HepG2 (cell line): ENCODE measurements around the gene BBOF1. TPM values are rescaled to one million over a fixed set of nuclear protein-coding genes. Genes with fewer than 3 reads are reported as not detected.

ENCODE experiments used
- ATAC-seq: fragments of 200-7000 bp; cut with Tn5 transposase; 3 replicates; pipeline ENCODE4 v1.9.1; 2020; ENCODE audit warnings: mild to moderate bottlenecking, moderate library complexity
- BruUV-seq: library from RNA; stranded (reverse); fragments of 400-500 nt; replicated peaks from 2 replicates; lab custom pipeline; 2021; lab: Mats Ljungman, UMichigan
- CTCF ChIA-PET: fragments of 300-600 bp; formaldehyde crosslinking; extraction: SDS; loops from one replicate; lab custom pipeline; 2021; ENCODE audit warnings: low total read pairs, inconsistent platforms, low intra/inter-chr PET ratio; lab: Yijun Ruan, JAX
- POLR2A ChIA-PET: fragments of 350-600 bp; sonication (Branson Sonifier 250); formaldehyde crosslinking; loops from one replicate; lab custom pipeline; 2020; ENCODE audit warnings: antibody characterized with exemption, inconsistent platforms; lab: Yijun Ruan, JAX
- DNase-seq: peaks from one replicate; pipeline ENCODE4 v3.0.0-alpha.2; 2015; ENCODE audit warnings: low spot score
- FAIRE-seq: peaks from 3 replicates; lab custom pipeline; 2011; peaks lifted over from hg19 to GRCh38; lab: Jason Lieb, UNC
- H2AFZ ChIP-seq: one replicate; pipeline ENCODE4 v1.6.1; 2011; ENCODE audit warnings: low read length, inconsistent platforms
- H3K27ac ChIP-seq: fragments of 300-600 bp; 3 replicates; pipeline ENCODE4 v1.8.0; 2011; ENCODE audit warnings: mixed run types, mild to moderate bottlenecking, mixed read lengths, low read length, inconsistent platforms; ENCODE audit not compliant: insufficient read depth; ENCODE audit errors: extremely low read length
- H3K27me3 ChIP-seq, 2 experiments: fragments of 200-600 bp in 1 of 2; 2 replicates in 1 of 2; 3 replicates in 1 of 2; pipeline versions ENCODE4 v1.6.0 to v1.8.0; 2011; ENCODE audit warnings: low read length in 2 of 2, mild to moderate bottlenecking in 2 of 2, moderate library complexity in 2 of 2, inconsistent platforms in 1 of 2; ENCODE audit not compliant: insufficient read depth in 2 of 2, control insufficient read depth in 1 of 2
- H3K36me3 ChIP-seq, 2 experiments: fragments of 200-600 bp in 1 of 2; replicated peaks in 1 of 2; 2 replicates in 1 of 2; 3 replicates in 1 of 2; pipeline versions ENCODE4 v1.5.1 to v1.8.0; 2011; ENCODE audit warnings: low read length in 2 of 2, inconsistent platforms in 1 of 2; ENCODE audit not compliant: insufficient read depth in 2 of 2, control insufficient read depth in 1 of 2
- H3K4me1 ChIP-seq: 2 replicates; pipeline ENCODE4 v1.5.1; 2012; ENCODE audit warnings: low read length, inconsistent platforms; ENCODE audit not compliant: insufficient read depth
- H3K4me2 ChIP-seq: 2 replicates; pipeline ENCODE4 v1.6.0; 2011; ENCODE audit warnings: low read depth, low read length, inconsistent platforms
- H3K4me3 ChIP-seq, 3 experiments: fragments of 200-600 bp in 1 of 3; sonication (generic), shearing (Covaris generic) in 1 of 3; replicated peaks in 1 of 3; 2 replicates each; pipeline ENCODE4 v1.5.1; 2011 to 2016; ENCODE audit warnings: low read length in 3 of 3, inconsistent platforms in 2 of 3, low read depth in 2 of 3, mild to moderate bottlenecking in 2 of 3, control low read depth in 1 of 3, mixed read lengths in 1 of 3; ENCODE audit not compliant: insufficient read depth in 1 of 3
- H3K79me2 ChIP-seq: one replicate; pipeline ENCODE4 v1.6.1; 2011; ENCODE audit warnings: low read length, inconsistent platforms; ENCODE audit not compliant: insufficient read depth
- H3K9ac ChIP-seq: 2 replicates; pipeline ENCODE4 v1.6.0; 2011; ENCODE audit warnings: mild to moderate bottlenecking, low read depth, low read length, inconsistent platforms; ENCODE audit not compliant: insufficient read depth
- H3K9me3 ChIP-seq: 2 replicates; pipeline ENCODE4 v1.5.1; 2012; ENCODE audit warnings: mild to moderate bottlenecking, low read length
- H4K20me1 ChIP-seq: 2 replicates; pipeline ENCODE4 v1.6.0; 2011; ENCODE audit warnings: inconsistent platforms, mild to moderate bottlenecking, low read length, moderate library complexity; ENCODE audit not compliant: insufficient read depth
- AGO2 ChIP-seq: fragments of 200-400 bp; formaldehyde crosslinking; optimal IDR thresholded peaks from 2 replicates; pipeline ENCODE3; 2017; ENCODE audit warnings: mild to moderate bottlenecking, low read depth, low read length, moderate library complexity
- CTCF ChIP-seq: sonication (generic); formaldehyde crosslinking; IDR thresholded peaks from 2 replicates; pipeline ENCODE4 v1.5.0; 2020; ENCODE audit warnings: mild to moderate bottlenecking, missing genetic modification reagents, moderate library complexity
- E2F2 ChIP-seq: sonication (generic); formaldehyde crosslinking; IDR thresholded peaks from 2 replicates; pipeline ENCODE4 v1.4.0; 2020; ENCODE audit warnings: missing genetic modification reagents, borderline replicate concordance
- GATAD1 ChIP-seq: IDR thresholded peaks from 2 replicates; pipeline ENCODE4 v1.6.1; 2016; ENCODE audit warnings: missing genetic modification reagents, missing compliant biosample characterization
- HDAC1 ChIP-seq: sonication (generic); formaldehyde crosslinking; IDR thresholded peaks from 2 replicates; pipeline ENCODE4 v1.5.1; 2020; ENCODE audit warnings: mild to moderate bottlenecking, missing genetic modification reagents
- MEIS2 ChIP-seq: sonication (generic); formaldehyde crosslinking; IDR thresholded peaks from 2 replicates; pipeline ENCODE4 v1.9.0; 2021; ENCODE audit warnings: mild to moderate bottlenecking, missing genetic modification reagents
- NONO ChIP-seq, 2 experiments: fragments of 450-650 bp in 1 of 2; sonication (generic) in 1 of 2; formaldehyde crosslinking in 1 of 2; IDR thresholded peaks in 1 of 2; conservative IDR thresholded peaks in 1 of 2; 2 replicates each; pipeline versions ENCODE4 v1.6.1 to v1.8.0; 2017 to 2022; ENCODE audit warnings: mild to moderate bottlenecking in 1 of 2, missing genetic modification reagents in 1 of 2, moderate library complexity in 1 of 2
- RFXANK ChIP-seq: IDR thresholded peaks from 2 replicates; pipeline ENCODE4 v1.6.1; 2016
- SATB2 ChIP-seq: sonication (generic); formaldehyde crosslinking; IDR thresholded peaks from 2 replicates; pipeline ENCODE4 v1.5.0; 2020; ENCODE audit warnings: missing genetic modification reagents
- TP53 ChIP-seq: sonication (generic); formaldehyde crosslinking; conservative IDR thresholded peaks from 2 replicates; pipeline ENCODE4 v1.4.0; 2020; ENCODE audit warnings: missing genetic modification reagents
- ZBTB37 ChIP-seq: sonication (generic); formaldehyde crosslinking; IDR thresholded peaks from 2 replicates; pipeline ENCODE4 v1.4.0; 2020; ENCODE audit warnings: mild to moderate bottlenecking, missing genetic modification reagents
- ZFP90 ChIP-seq: sonication (generic); formaldehyde crosslinking; IDR thresholded peaks from 2 replicates; pipeline ENCODE4 v1.8.0; 2022; ENCODE audit warnings: missing genetic modification reagents, mild to moderate bottlenecking, inconsistent platforms, borderline replicate concordance
- ZNF24 ChIP-seq: fragments of 450-650 bp; IDR thresholded peaks from 2 replicates; pipeline ENCODE4 v1.6.1; 2017; ENCODE audit warnings: antibody characterized with exemption, mild to moderate bottlenecking
- ZNF280B ChIP-seq: sonication (generic); formaldehyde crosslinking; IDR thresholded peaks from 2 replicates; pipeline ENCODE4 v1.5.0; 2020; ENCODE audit warnings: missing genetic modification reagents, mild to moderate bottlenecking, borderline replicate concordance
- ZNF513 ChIP-seq: sonication (generic); formaldehyde crosslinking; conservative IDR thresholded peaks from 2 replicates; pipeline ENCODE4 v1.5.0; 2020; ENCODE audit warnings: missing genetic modification reagents
- ZNF614 ChIP-seq: IDR thresholded peaks from 2 replicates; pipeline ENCODE4 v1.6.1; 2018; ENCODE audit warnings: missing biosample characterization, missing genetic modification reagents, inconsistent platforms, borderline replicate concordance
- WGBS: methylation state at CpG from one replicate; pipeline ENCODE4 v1.1.6; 2017; ENCODE audit warnings: low lambda C conversion rate; 5-methylcytosine and 5-hydroxymethylcytosine counted together
- in situ Hi-C: cut with HindIII; loops from 2 replicates; pipeline ENCODE4 v1.10.0; 2017; ENCODE audit warnings: low pct_unique_long_range_greater_than_20kb; ENCODE audit not compliant: extremely low pct_ligation_motif_present
- intact Hi-C: fragments of 100-400 bp; cut with micrococcal nuclease; formaldehyde crosslinking; loops from one replicate; pipeline ENCODE4 v1.10.0; 2022; ENCODE audit not compliant: unreplicated experiment
- polyA plus RNA-seq, 8 experiments: library from polyadenylated mRNA; depleted of rRNA in 3 of 8; stranded (reverse) in 7 of 8; unstranded in 1 of 8; fragments of >200 nt; fragmentation: Illumina TruSeq in 4 of 8; extraction: Trizol in 4 of 8; gene quantifications; 2 replicates each; pipeline versions ENCODE4 v1.2.1 to v1.2.3, GENCODE V29; 2011 to 2016; ENCODE audit warnings: low read depth in 4 of 8, missing spikeins in 1 of 8, mixed read lengths in 1 of 8; ENCODE audit not compliant: insufficient read depth in 1 of 8
- total RNA-seq, 5 experiments: library from RNA; depleted of rRNA; stranded (reverse); fragments of >200 nt; fragmentation: Illumina TruSeq; extraction: Trizol; gene quantifications; 2 replicates each; pipeline ENCODE4 v1.2.3, GENCODE V29; 2016; ENCODE audit warnings: low read depth in 1 of 5

The BBOF1 gene
- total and polyA plus RNA-seq, 2 of the 13 experiments (the other 11 are each of a cell fraction or from before 2014, with no cell fraction given), result 1.6 to 2.3 TPM

GRCh38 chr14:73995977-73996378 lies 23.2 kb upstream of the BBOF1 start:
- H3K4me1 ChIP-seq, result peaks cover 100% of the 10 kb centered on the region
- FAIRE-seq (peak; percentile 37), ATAC-seq (peak; percentile 18), DNase-seq (peak; percentile 62)
- H3K4me2 ChIP-seq, result peak overlapping the region; percentile 82
- TSS peak; percentile 72 for BruUV-seq
- H3K27ac ChIP-seq, result peak overlapping the region; percentile 95
- H3K9ac ChIP-seq, result peak overlapping the region; percentile 65
- peaks cover 9% of the 10 kb centered on the region for H3K79me2 ChIP-seq
- H3K36me3 ChIP-seq, result no peaks in the 10 kb centered on the region; a peak in 1 of 5 replicates
- no peaks in the 10 kb centered on the region for H4K20me1 ChIP-seq
- H3K9me3 ChIP-seq, result no peaks in the 10 kb centered on the region
- intact Hi-C loops, result loop anchor here (2.0 to 5.0 kb wide), 2 partner anchors 41 to 45 kb away; partner anchors contain the start of genes COQ6 and FAM161B
- H3K27me3 ChIP-seq, result no peaks in the 10 kb centered on the region
- POLR2A ChIA-PET, result interaction anchor here (0.8 to 5.4 kb wide), 13 partner anchors 8 to 236 kb away, joined by 3 to 70 read pairs (median 9); partner anchors contain the start of genes BBOF1, COQ6, ENTPD5 and FAM161B
- in situ Hi-C loops, result no loop called here
- H3K4me3 ChIP-seq, result peak overlapping the region; percentile 46 to 66 (median 48)
- H2AFZ ChIP-seq, result no peak overlapping the region
- WGBS, result under 1% methylated on average over 8 of the region's 8 CpGs
- CTCF ChIA-PET, result no interaction called here
- TF ChIP-seq ZNF513 (CRISPR knock-in tag) (no peak), E2F2 (CRISPR knock-in tag) (no peak), ZFP90 (CRISPR knock-in tag) (no peak), HDAC1 (CRISPR knock-in tag) (peak; percentile 19; the same call in 1 of the 2 replicates), CTCF (CRISPR knock-in tag) (no peak), ZNF24 (no peak), ZNF614 (CRISPR knock-in tag) (no peak), GATAD1 (no peak), ZNF280B (CRISPR knock-in tag) (no peak), TP53 (no peak), MEIS2 (CRISPR knock-in tag) (no peak), SATB2 (CRISPR knock-in tag) (no peak), RFXANK (no peak), ZBTB37 (CRISPR knock-in tag) (no peak), NONO (IDR thresholded peaks at IDR 0.05) (no peak), NONO (CRISPR knock-in tag; conservative IDR thresholded peaks at IDR 0.05) (no peak; the same call in 1 of the 2 replicates), AGO2 (no peak)
